ENCODE measurements around the gene XPC.

DNA sequence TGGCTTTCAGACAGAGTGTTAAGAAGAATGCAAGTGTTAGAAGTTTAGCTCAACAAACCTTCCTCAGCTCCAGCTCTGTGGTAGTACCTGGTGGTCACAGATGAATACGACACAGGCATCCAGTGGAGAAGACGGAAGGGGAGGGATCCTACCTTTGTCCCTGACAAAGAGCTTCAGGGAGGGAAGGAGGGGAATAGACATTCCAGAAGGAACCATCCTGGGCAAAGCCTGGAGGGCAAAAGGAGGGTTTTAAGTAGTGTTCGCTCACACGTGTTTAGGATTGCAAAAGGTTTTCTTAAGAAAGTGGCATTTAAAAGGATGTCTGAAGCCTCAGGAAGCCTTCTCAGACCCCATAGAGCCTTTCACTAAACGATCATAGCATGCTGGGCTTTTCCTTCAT, 56.5 kb downstream of the XPC start:
- TF ChIP-seq, protein P1, sequence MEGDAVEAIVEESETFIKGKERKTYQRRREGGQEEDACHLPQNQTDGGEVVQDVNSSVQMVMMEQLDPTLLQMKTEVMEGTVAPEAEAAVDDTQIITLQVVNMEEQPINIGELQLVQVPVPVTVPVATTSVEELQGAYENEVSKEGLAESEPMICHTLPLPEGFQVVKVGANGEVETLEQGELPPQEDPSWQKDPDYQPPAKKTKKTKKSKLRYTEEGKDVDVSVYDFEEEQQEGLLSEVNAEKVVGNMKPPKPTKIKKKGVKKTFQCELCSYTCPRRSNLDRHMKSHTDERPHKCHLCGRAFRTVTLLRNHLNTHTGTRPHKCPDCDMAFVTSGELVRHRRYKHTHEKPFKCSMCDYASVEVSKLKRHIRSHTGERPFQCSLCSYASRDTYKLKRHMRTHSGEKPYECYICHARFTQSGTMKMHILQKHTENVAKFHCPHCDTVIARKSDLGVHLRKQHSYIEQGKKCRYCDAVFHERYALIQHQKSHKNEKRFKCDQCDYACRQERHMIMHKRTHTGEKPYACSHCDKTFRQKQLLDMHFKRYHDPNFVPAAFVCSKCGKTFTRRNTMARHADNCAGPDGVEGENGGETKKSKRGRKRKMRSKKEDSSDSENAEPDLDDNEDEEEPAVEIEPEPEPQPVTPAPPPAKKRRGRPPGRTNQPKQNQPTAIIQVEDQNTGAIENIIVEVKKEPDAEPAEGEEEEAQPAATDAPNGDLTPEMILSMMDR (IDR thresholded peaks at IDR 0.05) = no peak
- no peak for TF ChIP-seq POLR2A (IDR thresholded peaks at IDR 0.05)

Data from right lobe of liver (tissue), 4 donors.